Glomerular endothelial cell (primary cell): ENCODE measurements around the gene CRYBG3. TPM values are rescaled to one million over a fixed set of nuclear protein-coding genes. Genes with fewer than 3 reads are reported as not detected.

Source experiments
- DNase-seq: peaks from one replicate; pipeline ENCODE4 v3.0.0-alpha.2; 2011; ENCODE audit warnings: low read depth, low spot score; ENCODE audit errors: extremely low read depth
- total RNA-seq: library from RNA; depleted of rRNA; stranded (reverse); fragments of >200 nt; gene quantifications from 2 replicates; pipeline ENCODE4 v1.2.3, GENCODE V29; 2015

The CRYBG3 gene
- total RNA-seq, 1 donor from 2014 or later: 22.3 TPM

DNA sequence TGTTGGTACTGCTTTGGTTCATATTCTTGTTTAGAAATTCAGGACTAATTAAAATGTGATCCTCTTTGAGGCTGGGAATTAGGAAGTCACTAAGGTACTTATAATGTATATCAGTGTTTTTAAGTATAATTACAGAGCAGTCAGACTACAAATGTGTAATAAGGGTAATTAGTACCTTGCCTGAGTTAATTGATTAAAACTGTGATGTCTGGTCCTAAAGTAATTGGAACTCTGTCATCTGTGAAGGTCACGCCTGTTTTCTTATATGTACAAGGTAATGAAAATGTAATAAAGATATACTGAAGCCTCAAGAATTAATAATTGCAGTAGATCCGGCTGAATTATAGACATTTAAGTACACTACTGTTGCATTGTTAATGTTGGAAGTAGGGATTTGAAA lies 117.6 kb downstream of the CRYBG3 start:
- DNase-seq: no peak

- no peak for DNase-seq
Measured at GRCh38 chr3:97940034-97940433, 118.2 kb downstream of the CRYBG3 start.

GRCh38 chr3:97942801-97943546 lies 121.2 kb downstream of the CRYBG3 start:
- DNase-seq: no peak

- no peak for DNase-seq
Measured at GRCh38 chr3:97948351-97949109, 126.7 kb downstream of the CRYBG3 start.

DNA sequence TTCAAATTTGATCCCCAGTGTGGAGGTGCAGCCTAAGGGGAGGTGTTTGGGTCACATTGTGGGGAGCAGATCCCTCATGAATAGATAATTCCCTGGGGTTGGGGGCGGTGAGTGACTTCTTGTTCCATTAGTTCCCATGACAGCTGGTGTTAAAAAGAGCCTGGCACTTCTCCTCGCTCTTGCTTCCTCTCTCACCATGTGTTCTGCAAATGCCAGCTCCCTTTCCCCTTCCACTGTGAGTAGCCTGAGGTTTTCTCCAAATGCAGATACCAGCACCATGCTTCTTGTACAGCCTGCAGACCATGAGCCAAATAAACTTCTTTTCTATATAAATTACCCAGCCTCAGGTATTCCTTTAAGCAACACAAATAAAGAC lies 127.3 kb downstream of the CRYBG3 start:
- DNase-seq: no peak

GRCh38 chr3:97949743-97950142 lies 127.9 kb downstream of the CRYBG3 start:
- no peak for DNase-seq

GRCh38 chr3:97950360-97950759 lies 128.5 kb downstream of the CRYBG3 start:
- no peak for DNase-seq

- DNase-seq: no peak
Measured at GRCh38 chr3:97952280-97952679, 130.5 kb downstream of the CRYBG3 start.

GRCh38 chr3:97952872-97953271 lies 131.1 kb downstream of the CRYBG3 start:
- DNase-seq: no peak

DNA sequence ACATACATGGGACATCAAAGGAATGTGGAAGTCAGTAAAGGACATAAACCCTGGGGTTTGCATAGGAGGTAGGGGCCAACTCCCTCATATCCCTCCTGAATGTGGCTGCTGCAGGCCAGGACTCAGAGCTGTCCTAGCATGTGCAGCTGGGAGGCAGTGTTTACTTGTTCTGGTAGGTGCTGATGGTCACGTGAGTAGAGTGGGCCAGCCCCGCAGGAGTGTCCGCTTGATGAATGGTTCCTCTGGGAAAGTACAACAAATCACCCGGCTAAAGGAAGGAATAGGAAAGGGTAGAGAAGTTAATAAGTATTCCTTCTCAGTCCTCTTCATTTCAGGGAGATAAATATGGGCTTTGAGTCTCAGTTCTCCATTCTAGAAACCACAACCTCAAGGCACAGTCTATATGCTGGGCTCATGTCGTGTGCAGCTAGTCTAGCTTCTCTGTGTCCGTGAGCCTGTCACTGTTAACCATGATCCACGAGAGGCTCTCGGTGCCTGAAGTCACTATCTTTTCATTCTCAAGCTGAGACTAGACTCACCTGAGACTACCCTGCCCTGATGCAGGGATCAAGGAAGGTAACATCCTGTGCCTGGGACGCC lies 132.5 kb downstream of the CRYBG3 start:
- no peak for DNase-seq

DNA sequence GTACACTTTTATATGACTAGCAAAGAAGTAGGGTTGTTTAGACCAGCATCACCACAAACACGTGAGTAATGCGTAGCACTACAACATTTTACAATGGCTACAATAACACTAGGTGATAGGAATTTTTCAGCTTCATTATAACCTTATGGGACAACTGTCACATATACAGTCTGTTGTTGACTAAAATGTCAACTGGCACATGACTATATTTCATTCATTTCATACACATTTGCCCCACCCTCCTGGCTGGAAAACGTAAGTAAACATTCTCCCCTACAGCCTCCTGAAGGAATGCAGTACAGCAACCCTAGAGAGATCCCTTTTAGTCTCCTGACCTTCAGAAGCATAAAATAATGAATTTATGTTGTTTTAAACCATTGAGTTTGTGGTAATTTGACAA lies 134.2 kb downstream of the CRYBG3 start:
- no peak for DNase-seq

DNA sequence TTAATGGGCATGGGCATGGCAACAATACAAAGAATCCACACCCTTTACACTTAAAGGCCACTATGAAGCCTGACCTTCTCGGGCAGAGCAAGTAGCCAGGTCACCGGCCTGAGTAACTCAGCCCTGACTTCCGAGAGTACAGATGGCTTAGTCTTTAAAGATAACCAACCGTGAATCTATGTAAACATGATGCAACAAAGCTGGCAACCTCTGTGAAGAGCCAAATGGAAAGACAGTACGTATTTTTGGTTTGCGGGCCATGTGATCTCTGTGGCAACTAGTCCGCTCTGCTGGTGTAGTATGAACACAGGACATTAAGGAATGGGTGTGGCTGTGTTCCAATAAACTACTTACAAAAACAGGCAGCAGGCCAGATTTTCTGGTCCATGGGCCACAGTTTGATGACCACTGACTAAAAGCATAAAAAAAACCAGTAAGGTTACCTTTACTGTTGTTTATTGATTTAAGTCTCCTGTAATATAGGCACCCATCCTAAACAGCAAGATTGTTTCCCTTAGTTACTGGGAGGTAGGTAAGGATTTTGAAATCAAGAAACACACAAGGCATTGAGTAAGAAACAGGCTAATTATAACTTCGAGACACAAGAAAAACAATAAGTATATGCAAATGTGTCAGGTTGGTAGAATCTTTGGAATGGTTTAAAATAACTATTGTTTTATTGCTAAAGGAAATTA lies 136.0 kb downstream of the CRYBG3 start:
- no peak for DNase-seq

- DNase-seq: no peak
Measured at GRCh38 chr3:97958396-97958795, 136.6 kb downstream of the CRYBG3 start.

GRCh38 chr3:97958796-97959195 lies 137.0 kb downstream of the CRYBG3 start:
- DNase-seq: no peak

DNA sequence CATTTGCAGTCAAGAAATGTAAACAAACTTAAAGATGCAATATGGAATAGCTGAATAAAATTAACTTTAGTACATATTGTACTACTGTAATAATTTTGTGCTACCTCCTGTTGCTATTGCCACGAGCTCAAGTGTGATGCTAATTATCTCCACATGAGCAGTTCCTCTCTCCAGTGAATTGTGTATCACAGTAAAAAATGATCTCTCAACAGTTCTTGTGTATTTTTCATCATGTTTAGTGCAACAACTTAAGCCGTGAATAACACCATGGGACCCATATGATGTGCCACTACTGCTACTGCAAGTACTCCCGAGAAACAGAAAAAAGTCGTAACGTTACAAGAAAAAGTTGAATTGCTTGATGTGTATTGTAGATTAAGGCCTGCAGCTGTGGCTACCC lies 138.1 kb downstream of the CRYBG3 start:
- no peak for DNase-seq

GRCh38 chr3:97960551-97960950 lies 138.7 kb downstream of the CRYBG3 start:
- DNase-seq: no peak

DNA sequence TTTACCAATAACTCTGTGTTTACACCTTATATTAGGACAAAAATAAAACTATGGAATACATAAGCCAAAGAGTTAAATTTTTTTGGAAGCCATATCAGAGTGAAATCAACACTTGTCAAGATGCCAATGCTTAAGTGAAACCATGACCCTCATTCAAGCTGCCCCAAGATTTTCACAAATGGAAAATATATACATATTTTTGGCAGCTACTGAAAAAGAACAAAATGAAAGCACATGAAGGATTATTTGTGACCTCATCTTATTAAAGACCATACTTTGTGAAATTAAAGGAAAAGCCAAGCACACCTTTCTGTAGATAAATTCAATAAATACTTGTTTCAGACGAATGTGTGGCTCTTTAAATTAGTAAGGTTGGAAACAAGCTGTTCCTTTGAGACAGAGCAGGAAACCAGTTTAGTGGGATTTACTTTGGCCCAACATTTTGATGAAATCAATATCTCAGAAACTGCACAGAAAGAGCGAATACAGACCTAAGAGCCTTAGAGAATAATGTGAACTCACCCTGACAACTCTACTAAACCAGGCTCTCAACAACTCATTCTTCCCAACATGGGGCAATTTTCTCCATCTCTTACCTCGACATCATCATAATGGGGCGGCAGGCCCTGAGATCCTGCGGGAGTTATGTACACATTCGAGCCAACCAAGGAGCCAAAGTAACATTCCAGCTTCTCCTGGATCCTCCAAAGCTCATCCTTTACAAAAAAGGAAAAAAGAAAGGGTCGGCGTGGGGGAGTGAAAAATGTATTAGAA lies 139.4 kb downstream of the CRYBG3 start:
- DNase-seq: no peak

GRCh38 chr3:97967966-97968365 lies 146.2 kb downstream of the CRYBG3 start:
- DNase-seq: no peak

GRCh38 chr3:97968376-97968775 lies 146.6 kb downstream of the CRYBG3 start:
- DNase-seq: no peak

DNA sequence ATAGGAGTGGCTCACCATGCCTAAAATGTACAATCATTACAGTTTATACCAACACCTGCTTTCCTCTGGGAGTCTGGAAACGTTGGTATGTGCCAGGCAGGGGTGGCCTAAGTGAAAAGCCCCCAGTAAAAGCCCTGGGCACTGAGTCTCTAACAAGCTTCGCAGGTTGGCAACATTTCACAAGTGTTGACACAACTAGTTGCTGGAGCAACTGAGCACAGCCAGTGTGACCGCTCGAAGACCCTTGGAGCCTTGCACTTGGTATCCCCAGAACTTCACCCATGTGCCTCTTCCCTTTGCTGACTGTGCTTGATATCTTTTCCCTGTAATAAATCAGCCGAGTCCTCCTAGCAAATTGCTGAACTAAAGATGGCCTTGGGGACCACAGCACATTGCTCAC lies 147.7 kb downstream of the CRYBG3 start:
- no peak for DNase-seq

GRCh38 chr3:97970156-97970555 lies 148.3 kb downstream of the CRYBG3 start:
- DNase-seq: no peak
